Stomach smooth muscle (tissue), 2 donors: ENCODE results near the gene LMO7.

Source experiments
- H3K27ac ChIP-seq: one replicate; pipeline ENCODE4 v1.7.0; 2013; ENCODE audit warnings: mild to moderate bottlenecking, low read length, inconsistent platforms
- H3K27me3 ChIP-seq, 2 donors: one replicate each; pipeline ENCODE4 v1.7.0; 2013; ENCODE audit warnings: low read length in 2 of 2; ENCODE audit not compliant: insufficient read depth in 2 of 2, control insufficient read depth in 1 of 2
- H3K36me3 ChIP-seq, 2 donors: one replicate each; pipeline ENCODE4 v1.7.0; 2013; ENCODE audit warnings: low read length in 2 of 2; ENCODE audit not compliant: control insufficient read depth in 2 of 2, insufficient read depth in 2 of 2
- H3K4me1 ChIP-seq: one replicate; pipeline ENCODE4 v1.7.0; 2013; ENCODE audit warnings: low read length; ENCODE audit not compliant: control insufficient read depth, insufficient read depth
- H3K4me3 ChIP-seq, 2 donors: one replicate each; pipeline ENCODE4 v1.7.0; 2013; ENCODE audit warnings: low read length in 2 of 2
- H3K9ac ChIP-seq, 2 donors: one replicate each; pipeline ENCODE4 v1.7.0; 2013; ENCODE audit warnings: low read length in 2 of 2, mild to moderate bottlenecking in 1 of 2
- H3K9me3 ChIP-seq, 2 donors: one replicate each; pipeline ENCODE4 v1.7.0; 2013; ENCODE audit warnings: low read length in 2 of 2; ENCODE audit not compliant: control insufficient read depth in 2 of 2
- donor health status: healthy.
- donor health status: Pancreatic carcinoma.

Gene LMO7

GRCh38 chr13:75902166-75903104, 266.3 kb downstream of the LMO7 start:
- Histone ChIP-seq H3K4me1 (peaks cover 10% of the 10 kb centered on the region), H3K36me3 (no peaks in the 10 kb centered on the region), H3K27me3 (no peaks in the 10 kb centered on the region), H3K4me3 (no peak overlapping the region), H3K27ac (no peak overlapping the region), H3K9ac (no peak overlapping the region), H3K9me3 (no peaks in the 10 kb centered on the region)

- Histone ChIP-seq H3K4me1 (peaks cover 10% of the 10 kb centered on the region), H3K4me3 (no peak overlapping the region), H3K9me3 (no peaks in the 10 kb centered on the region)
These were observed 267.9 kb downstream of the LMO7 start for GRCh38 chr13:75904012-75904411.

GRCh38 chr13:75906315-75906714, 270.2 kb downstream of the LMO7 start:
- no peak overlapping the region for H3K9ac ChIP-seq
- no peaks in the 10 kb centered on the region for H3K27me3 ChIP-seq
- peaks cover 10% of the 10 kb centered on the region for H3K4me1 ChIP-seq

More at GRCh38 chr13:75904012-75904411, 267.9 kb downstream of the LMO7 start:
- no peak overlapping the region for H3K9ac ChIP-seq
- H3K36me3 ChIP-seq: no peaks in the 10 kb centered on the region
- H3K27ac ChIP-seq: no peak overlapping the region
- no peaks in the 10 kb centered on the region for H3K27me3 ChIP-seq

GRCh38 chr13:75907044-75907443, 270.9 kb downstream of the LMO7 start:
- Histone ChIP-seq H3K4me1 (peaks cover 6% of the 10 kb centered on the region), H3K4me3 (no peak overlapping the region), H3K36me3 (no peaks in the 10 kb centered on the region), H3K9me3 (no peaks in the 10 kb centered on the region), H3K27me3 (no peaks in the 10 kb centered on the region), H3K9ac (no peak overlapping the region), H3K27ac (no peak overlapping the region)

More at GRCh38 chr13:75906315-75906714, 270.2 kb downstream of the LMO7 start:
- Histone ChIP-seq H3K27ac (no peak overlapping the region), H3K36me3 (no peaks in the 10 kb centered on the region), H3K4me3 (no peak overlapping the region), H3K9me3 (no peaks in the 10 kb centered on the region)

- Histone ChIP-seq H3K27ac (no peak overlapping the region), H3K4me3 (no peak overlapping the region), H3K9me3 (no peaks in the 10 kb centered on the region), H3K9ac (no peak overlapping the region), H3K4me1 (peaks cover 3% of the 10 kb centered on the region), H3K36me3 (no peaks in the 10 kb centered on the region), H3K27me3 (no peaks in the 10 kb centered on the region)
These were observed 272.0 kb downstream of the LMO7 start for GRCh38 chr13:75908141-75908540.
